Measurements from ENCODE around the gene LIPM. TPM values are rescaled to one million over a fixed set of nuclear protein-coding genes. Genes with fewer than 3 reads are reported as not detected.

Gene LIPM
- total RNA-seq, 1 donor from 2014 or later, result not detected

GRCh38 chr10:88803641-88804040, 1.1 kb downstream of the LIPM start:
- H3K4me3 Mint-ChIP-seq, result no peak overlapping the region
- H3K4me1 Mint-ChIP-seq, result no peaks in the 10 kb centered on the region
- no peak for TF ChIP-seq CTCF (conservative IDR thresholded peaks at IDR 0.05)

GRCh38 chr10:88804083-88804812, 1.7 kb downstream of the LIPM start:
- Mint-ChIP-seq H3K4me1 (no peaks in the 10 kb centered on the region), H3K36me3 (ENCODE audit: low read depth) (no peaks in the 10 kb centered on the region), H3K27ac (ENCODE audit: unreplicated experiment) (no peak overlapping the region), H3K4me3 (no peak overlapping the region), H3K9me3 (no peaks in the 10 kb centered on the region), H3K27me3 (ENCODE audit: low read depth) (no peaks in the 10 kb centered on the region)
- no peak for DNase-seq (ENCODE audit: low read depth, low spot score)
- no peak for TF ChIP-seq CTCF (conservative IDR thresholded peaks at IDR 0.05)

More at GRCh38 chr10:88803641-88804040, 1.1 kb downstream of the LIPM start:
- no peak for DNase-seq (ENCODE audit: low read depth, low spot score)
- Mint-ChIP-seq H3K36me3 (ENCODE audit: low read depth) (no peaks in the 10 kb centered on the region), H3K27ac (ENCODE audit: unreplicated experiment) (no peak overlapping the region), H3K27me3 (ENCODE audit: low read depth) (no peaks in the 10 kb centered on the region), H3K9me3 (no peaks in the 10 kb centered on the region)

GRCh38 chr10:88805361-88805760, 2.8 kb downstream of the LIPM start:
- no peak overlapping the region for H3K4me3 Mint-ChIP-seq
- TF ChIP-seq CTCF (conservative IDR thresholded peaks at IDR 0.05), result no peak
- no peaks in the 10 kb centered on the region for H3K9me3 Mint-ChIP-seq
- H3K27ac Mint-ChIP-seq (ENCODE audit: unreplicated experiment), result no peak overlapping the region
- H3K36me3 Mint-ChIP-seq (ENCODE audit: low read depth), result no peaks in the 10 kb centered on the region
- H3K4me1 Mint-ChIP-seq, result no peaks in the 10 kb centered on the region
- peaks cover 3% of the 10 kb centered on the region for H3K27me3 Mint-ChIP-seq (ENCODE audit: low read depth)
- no peak for DNase-seq (ENCODE audit: low read depth, low spot score)

GRCh38 chr10:88805924-88806323, 3.4 kb downstream of the LIPM start:
- Mint-ChIP-seq H3K4me1 (no peaks in the 10 kb centered on the region), H3K4me3 (no peak overlapping the region), H3K27ac (ENCODE audit: unreplicated experiment) (no peak overlapping the region), H3K27me3 (ENCODE audit: low read depth) (peaks cover 7% of the 10 kb centered on the region), H3K9me3 (no peaks in the 10 kb centered on the region), H3K36me3 (ENCODE audit: low read depth) (no peaks in the 10 kb centered on the region)
- no peak for DNase-seq (ENCODE audit: low read depth, low spot score)
- no peak for TF ChIP-seq CTCF (conservative IDR thresholded peaks at IDR 0.05)

GRCh38 chr10:88809621-88810020, 7.1 kb downstream of the LIPM start:
- Mint-ChIP-seq H3K27me3 (ENCODE audit: low read depth) (peaks cover 15% of the 10 kb centered on the region), H3K4me1 (no peaks in the 10 kb centered on the region)

More at GRCh38 chr10:88809621-88810020, 7.1 kb downstream of the LIPM start:
- Mint-ChIP-seq H3K27ac (ENCODE audit: unreplicated experiment) (no peak overlapping the region), H3K36me3 (ENCODE audit: low read depth) (no peaks in the 10 kb centered on the region), H3K9me3 (no peaks in the 10 kb centered on the region), H3K4me3 (no peak overlapping the region)
- no peak for TF ChIP-seq CTCF (conservative IDR thresholded peaks at IDR 0.05)
- DNase-seq (ENCODE audit: low read depth, low spot score), result no peak
